HepG2 (cell line): Measurements from ENCODE around the gene CDS1. TPM values are rescaled to one million over a fixed set of nuclear protein-coding genes. Genes with fewer than 3 reads are reported as not detected.
A peak's percentile ranks its signal among the peaks of the same experiment; 100 is the strongest.

Source experiments
- AKAP8 ChIP-seq: sonication (generic); formaldehyde crosslinking; IDR thresholded peaks from 2 replicates; pipeline ENCODE4 v1.5.1; 2020; ENCODE audit warnings: mild to moderate bottlenecking, missing genetic modification reagents
- CREB3 ChIP-seq: sonication (generic); formaldehyde crosslinking; IDR thresholded peaks from 2 replicates; pipeline ENCODE4 v1.5.0; 2020; ENCODE audit warnings: missing genetic modification reagents
- DMTF1 ChIP-seq: sonication (generic); formaldehyde crosslinking; IDR thresholded peaks from 2 replicates; pipeline ENCODE4 v1.4.0; 2020; ENCODE audit warnings: mild to moderate bottlenecking, missing genetic modification reagents
- EED ChIP-seq: sonication (generic); formaldehyde crosslinking; IDR thresholded peaks from 2 replicates; pipeline ENCODE4 v1.5.0; 2020; ENCODE audit warnings: mild to moderate bottlenecking, missing genetic modification reagents
- FOSL2 ChIP-seq: sonication (generic); formaldehyde crosslinking; IDR thresholded peaks from 2 replicates; pipeline ENCODE4 v1.4.0; 2020; ENCODE audit warnings: missing genetic modification reagents
- HNRNPLL ChIP-seq: fragments of 200-400 bp; formaldehyde crosslinking; IDR thresholded peaks from 2 replicates; pipeline ENCODE4 v1.6.1; 2017; ENCODE audit warnings: mild to moderate bottlenecking, low read depth, low read length; ENCODE audit not compliant: poor library complexity, severe bottlenecking
- IRF2 ChIP-seq: IDR thresholded peaks from 2 replicates; pipeline ENCODE4 v1.6.1; 2018; ENCODE audit warnings: missing genetic modification reagents, missing compliant biosample characterization
- KAT2B ChIP-seq: fragments of 150-350 bp; IDR thresholded peaks from 2 replicates; pipeline ENCODE4 v1.6.1; 2014; ENCODE audit warnings: low read depth, low read length, borderline replicate concordance
- MBNL3 ChIP-seq: fragments of 250-450 bp; sonication (Bioruptor Pico); conservative IDR thresholded peaks from 2 replicates; pipeline ENCODE4 v1.8.0; 2022; ENCODE audit warnings: mild to moderate bottlenecking, inconsistent platforms
- MIER2 ChIP-seq: IDR thresholded peaks from 2 replicates; pipeline ENCODE4 v1.6.1; 2016; ENCODE audit warnings: missing biosample characterization, missing genetic modification reagents
- NCOR1 ChIP-seq: fragments of 200-600 bp; sonication (generic); IDR thresholded peaks from 2 replicates; pipeline ENCODE4 v1.7.0; 2017; ENCODE audit warnings: antibody characterized with exemption, low read length, borderline replicate concordance
- PAWR ChIP-seq: sonication (generic); formaldehyde crosslinking; IDR thresholded peaks from 2 replicates; pipeline ENCODE4 v1.4.0; 2020; ENCODE audit warnings: missing genetic modification reagents, mild to moderate bottlenecking, borderline replicate concordance
- SATB2 ChIP-seq: sonication (generic); formaldehyde crosslinking; IDR thresholded peaks from 2 replicates; pipeline ENCODE4 v1.5.0; 2020; ENCODE audit warnings: missing genetic modification reagents
- SCMH1 ChIP-seq: sonication (generic); formaldehyde crosslinking; IDR thresholded peaks from 2 replicates; pipeline ENCODE4 v1.9.0; 2021; ENCODE audit warnings: missing genetic modification reagents, mild to moderate bottlenecking, borderline replicate concordance
- SIX4 ChIP-seq: sonication (generic); formaldehyde crosslinking; IDR thresholded peaks from 2 replicates; pipeline ENCODE4 v1.4.0; 2020; ENCODE audit warnings: missing genetic modification reagents
- ZFYVE20 ChIP-seq: sonication (generic); formaldehyde crosslinking; IDR thresholded peaks from 2 replicates; pipeline ENCODE4 v1.8.0; 2023; ENCODE audit warnings: low read depth, mild to moderate bottlenecking, moderate library complexity, missing genetic modification reagents, borderline replicate concordance
- ZNF180 ChIP-seq: sonication (generic); formaldehyde crosslinking; IDR thresholded peaks from 2 replicates; pipeline ENCODE4 v1.4.0; 2020; ENCODE audit warnings: low read depth, missing genetic modification reagents, borderline replicate concordance
- ZNF329 ChIP-seq: sonication (generic); formaldehyde crosslinking; IDR thresholded peaks from 2 replicates; pipeline ENCODE4 v1.9.0; 2021; ENCODE audit warnings: low read depth, mild to moderate bottlenecking, missing genetic modification reagents
- ZNF572 ChIP-seq: sonication (generic); formaldehyde crosslinking; IDR thresholded peaks from 2 replicates; pipeline ENCODE4 v1.5.1; 2020; ENCODE audit warnings: mild to moderate bottlenecking, missing genetic modification reagents
- ZNF672 ChIP-seq: sonication (generic); formaldehyde crosslinking; IDR thresholded peaks from 2 replicates; pipeline ENCODE4 v1.8.1; 2022; ENCODE audit warnings: missing genetic modification reagents
- ZNF776 ChIP-seq: sonication (generic); formaldehyde crosslinking; IDR thresholded peaks from 2 replicates; pipeline ENCODE4 v1.4.0; 2020; ENCODE audit warnings: mild to moderate bottlenecking, missing genetic modification reagents
- ZNF83 ChIP-seq: sonication (generic); formaldehyde crosslinking; IDR thresholded peaks from 2 replicates; pipeline ENCODE4 v1.4.0; 2020; ENCODE audit warnings: missing genetic modification reagents, mild to moderate bottlenecking, borderline replicate concordance
- ZNF841 ChIP-seq: sonication (generic); formaldehyde crosslinking; IDR thresholded peaks from 2 replicates; pipeline ENCODE4 v1.8.1; 2023; ENCODE audit warnings: missing genetic modification reagents, borderline replicate concordance
- ZSCAN25 ChIP-seq: sonication (generic); formaldehyde crosslinking; IDR thresholded peaks from 2 replicates; pipeline ENCODE4 v1.8.0; 2022; ENCODE audit warnings: mild to moderate bottlenecking, missing genetic modification reagents
- ZZZ3 ChIP-seq: sonication (generic); formaldehyde crosslinking; IDR thresholded peaks from 2 replicates; pipeline ENCODE4 v1.4.0; 2020; ENCODE audit warnings: missing genetic modification reagents, mild to moderate bottlenecking, borderline replicate concordance
- polyA plus RNA-seq, 8 experiments: library from polyadenylated mRNA; depleted of rRNA in 3 of 8; stranded (reverse) in 7 of 8; unstranded in 1 of 8; fragments of >200 nt; fragmentation: Illumina TruSeq in 4 of 8; extraction: Trizol in 4 of 8; gene quantifications; 2 replicates each; pipeline versions ENCODE4 v1.2.1 to v1.2.3, GENCODE V29; 2011 to 2016; ENCODE audit warnings: low read depth in 4 of 8, missing spikeins in 1 of 8, mixed read lengths in 1 of 8; ENCODE audit not compliant: insufficient read depth in 1 of 8
- total RNA-seq, 5 experiments: library from RNA; depleted of rRNA; stranded (reverse); fragments of >200 nt; fragmentation: Illumina TruSeq; extraction: Trizol; gene quantifications; 2 replicates each; pipeline ENCODE4 v1.2.3, GENCODE V29; 2016; ENCODE audit warnings: low read depth in 1 of 5
- TF ChIP-seq, protein P1 (sequence below): sonication (generic); formaldehyde crosslinking; conservative IDR thresholded peaks from 2 replicates; pipeline ENCODE4 v1.4.0; 2020; ENCODE audit warnings: missing genetic modification reagents
- TF ChIP-seq, protein P2 (sequence below): sonication (generic); formaldehyde crosslinking; IDR thresholded peaks from 2 replicates; pipeline ENCODE4 v1.4.0; 2020; ENCODE audit warnings: mild to moderate bottlenecking, missing genetic modification reagents

The CDS1 gene
- total and polyA plus RNA-seq, 2 of the 13 experiments (the other 11 are each of a cell fraction or from before 2014, with no cell fraction given) = 2.1 to 3.2 TPM

GRCh38 chr4:84582302-84582987, 482 bp upstream of the CDS1 start (continued):
- TF ChIP-seq DMTF1 (CRISPR knock-in tag) = no peak
- no peak for TF ChIP-seq EED (CRISPR knock-in tag)
- TF ChIP-seq ZSCAN25 (CRISPR knock-in tag) = no peak
- TF ChIP-seq IRF2 (CRISPR knock-in tag) = no peak
- TF ChIP-seq ZNF672 = no peak
- TF ChIP-seq SIX4 (CRISPR knock-in tag) = no peak
- TF ChIP-seq MBNL3 (CRISPR knock-in tag) = no peak
- TF ChIP-seq MIER2 = no peak
- no peak for TF ChIP-seq HNRNPLL
- TF ChIP-seq, protein P1, sequence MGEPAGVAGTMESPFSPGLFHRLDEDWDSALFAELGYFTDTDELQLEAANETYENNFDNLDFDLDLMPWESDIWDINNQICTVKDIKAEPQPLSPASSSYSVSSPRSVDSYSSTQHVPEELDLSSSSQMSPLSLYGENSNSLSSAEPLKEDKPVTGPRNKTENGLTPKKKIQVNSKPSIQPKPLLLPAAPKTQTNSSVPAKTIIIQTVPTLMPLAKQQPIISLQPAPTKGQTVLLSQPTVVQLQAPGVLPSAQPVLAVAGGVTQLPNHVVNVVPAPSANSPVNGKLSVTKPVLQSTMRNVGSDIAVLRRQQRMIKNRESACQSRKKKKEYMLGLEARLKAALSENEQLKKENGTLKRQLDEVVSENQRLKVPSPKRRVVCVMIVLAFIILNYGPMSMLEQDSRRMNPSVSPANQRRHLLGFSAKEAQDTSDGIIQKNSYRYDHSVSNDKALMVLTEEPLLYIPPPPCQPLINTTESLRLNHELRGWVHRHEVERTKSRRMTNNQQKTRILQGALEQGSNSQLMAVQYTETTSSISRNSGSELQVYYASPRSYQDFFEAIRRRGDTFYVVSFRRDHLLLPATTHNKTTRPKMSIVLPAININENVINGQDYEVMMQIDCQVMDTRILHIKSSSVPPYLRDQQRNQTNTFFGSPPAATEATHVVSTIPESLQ (CRISPR knock-in tag) = no peak
- TF ChIP-seq, protein P2, sequence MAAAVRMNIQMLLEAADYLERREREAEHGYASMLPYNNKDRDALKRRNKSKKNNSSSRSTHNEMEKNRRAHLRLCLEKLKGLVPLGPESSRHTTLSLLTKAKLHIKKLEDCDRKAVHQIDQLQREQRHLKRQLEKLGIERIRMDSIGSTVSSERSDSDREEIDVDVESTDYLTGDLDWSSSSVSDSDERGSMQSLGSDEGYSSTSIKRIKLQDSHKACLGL (CRISPR knock-in tag) = no peak
- TF ChIP-seq SCMH1 = no peak
- no peak for TF ChIP-seq PAWR (CRISPR knock-in tag)
- no peak for TF ChIP-seq ZNF776
- TF ChIP-seq ZNF841 (CRISPR knock-in tag) = no peak
- TF ChIP-seq FOSL2 (CRISPR knock-in tag) = peak; percentile 38; the same call in 1 of the 2 replicates
- TF ChIP-seq ZNF329 (CRISPR knock-in tag) = no peak
- no peak for TF ChIP-seq SATB2
- TF ChIP-seq CREB3 (CRISPR knock-in tag) = no peak
- 0 out of 2 replicates have a peak, but pooled peaks have one; percentile 60 for TF ChIP-seq ZZZ3 (CRISPR knock-in tag)
- TF ChIP-seq NCOR1 = no peak
- TF ChIP-seq ZNF180 (CRISPR knock-in tag) = no peak
- TF ChIP-seq ZFYVE20 (CRISPR knock-in tag) = no peak
- no peak for TF ChIP-seq ZNF572 (CRISPR knock-in tag)
- TF ChIP-seq ZNF83 (CRISPR knock-in tag) = no peak
- no peak for TF ChIP-seq KAT2B
- no peak; the same call in 1 of the 2 replicates for TF ChIP-seq AKAP8 (CRISPR knock-in tag)
